Activated CD4-positive, alpha-beta T cell treated with anti-CD3 and anti-CD28 coated beads, Interleukin-2, amount 50 U/mL, for 48 hours (primary cell): ENCODE data around the gene ZNF772.
"Not testable (repeated sequence)": the region's sequence is repeated elsewhere in the genome, so short reads cannot be mapped to it uniquely, and the experiment has no call there.

ENCODE experiments used
- DNase-seq, 2 experiments: peaks; one replicate each; pipeline ENCODE4 v3.0.0-alpha.2; 2020

ZNF772 gene

DNA sequence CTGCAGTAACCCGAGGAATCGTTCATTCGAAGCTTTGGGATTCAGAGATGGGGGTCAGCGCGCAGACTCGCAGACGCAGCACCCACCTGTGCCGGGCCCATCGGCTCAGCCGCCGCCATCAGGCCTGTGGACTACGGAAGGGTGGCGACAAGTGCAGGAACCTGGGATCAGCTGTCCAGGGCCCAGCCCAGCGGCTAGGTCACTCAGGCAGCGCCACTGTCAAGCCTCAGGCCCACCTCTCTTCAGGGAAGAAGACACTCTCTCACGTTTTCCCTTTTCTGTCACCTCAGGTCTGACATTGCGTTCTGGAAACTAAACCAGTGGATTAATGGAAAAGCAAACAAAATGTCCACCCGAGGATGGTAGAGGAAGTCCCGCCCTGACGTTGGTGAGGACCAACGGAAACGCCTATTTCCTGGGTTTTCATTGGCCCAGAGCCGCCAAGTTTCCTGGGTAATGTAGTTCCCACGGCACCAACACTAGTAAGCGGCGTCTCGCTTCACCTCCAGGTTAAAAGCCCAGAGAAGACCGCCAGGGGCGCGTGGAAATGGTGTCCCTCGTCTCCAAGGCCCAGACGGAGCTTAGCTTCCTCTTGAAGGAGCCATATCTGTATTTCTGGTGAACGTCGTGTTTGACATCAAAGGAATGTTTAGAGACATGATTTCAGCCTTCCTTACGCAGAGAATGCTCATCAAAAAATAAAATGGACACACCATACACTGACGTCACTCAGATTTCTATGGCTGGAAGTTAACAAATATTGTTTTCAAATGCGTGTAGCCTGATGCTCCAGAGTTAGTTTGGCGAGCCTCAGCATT lies at the start of gene ZNF772:
ZNF772 (minus strand) TSS at position 376 of the 818 bp plus-strand sequence; CDS start at position 119, 257 bp downstream.
- peak; percentile 87 to 91 for DNase-seq

DNA sequence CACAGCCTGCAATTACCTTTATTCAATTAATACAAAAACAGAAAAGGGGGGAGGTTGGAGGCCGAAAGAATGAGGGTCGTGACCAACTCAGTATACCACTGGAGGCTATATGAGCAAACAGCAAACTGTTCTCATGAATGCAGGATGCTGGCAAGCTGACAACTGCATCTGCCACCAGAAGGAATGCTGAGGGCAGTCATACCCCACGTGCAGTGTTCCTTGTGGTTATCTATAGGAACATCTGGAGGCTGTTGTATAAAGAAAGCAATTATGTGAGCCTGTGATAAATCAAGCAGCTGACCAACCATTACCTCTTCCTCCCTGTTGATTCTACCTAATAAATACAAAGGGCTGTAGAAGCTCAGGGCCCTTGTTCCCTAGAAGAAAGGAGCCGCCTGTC lies 40.7 kb upstream of the ZNF772 start:
- not testable (repeated sequence) for DNase-seq

GRCh38 chr19:57515255-57515654 lies 37.9 kb upstream of the ZNF772 start:
- no peak for DNase-seq

- DNase-seq = peak in 1 of 2 experiments; percentile 9
Measured at GRCh38 chr19:57512845-57513244, 35.5 kb upstream of the ZNF772 start.

DNA sequence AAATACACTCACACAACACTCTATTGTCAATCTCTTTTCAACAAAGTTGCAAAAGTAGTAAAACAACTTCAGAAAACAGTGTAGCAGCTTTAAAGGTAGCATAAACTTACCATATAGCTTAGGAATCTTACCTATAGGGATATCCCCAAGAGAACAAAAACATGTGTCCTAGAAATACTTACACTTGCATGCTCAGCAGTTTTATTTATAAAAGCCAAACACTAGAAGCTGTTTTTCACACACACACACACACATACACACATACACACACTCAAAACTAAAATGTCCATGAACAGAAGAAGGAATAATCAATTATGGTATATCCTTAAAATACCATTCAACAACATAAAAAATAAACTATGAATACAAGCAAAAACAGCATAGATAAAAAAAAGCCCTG lies 34.1 kb upstream of the ZNF772 start:
- DNase-seq = no peak

DNA sequence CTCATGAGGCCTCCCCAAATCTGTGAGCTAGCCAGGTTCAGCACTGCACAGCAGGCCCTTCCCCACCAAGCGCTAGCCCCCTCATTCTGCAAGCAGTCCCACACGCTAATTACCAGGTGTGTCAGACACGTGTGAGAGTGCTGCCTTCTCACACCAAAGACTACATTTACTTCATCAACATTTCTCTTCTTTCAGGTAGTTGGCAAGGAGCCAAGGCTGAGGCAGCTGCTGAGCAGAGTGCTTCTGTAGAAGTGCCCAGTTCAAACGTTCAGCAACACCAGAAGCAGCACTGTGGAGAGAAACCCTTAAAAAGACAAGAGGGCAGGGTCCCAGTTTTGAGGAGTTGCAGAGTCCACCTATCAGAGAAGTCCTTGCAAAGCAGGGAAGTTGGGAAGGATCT lies 28.8 kb upstream of the ZNF772 start:
- DNase-seq = no peak

- DNase-seq = not testable (repeated sequence)
Measured at GRCh38 chr19:57500400-57500799, 23.0 kb upstream of the ZNF772 start.

DNA sequence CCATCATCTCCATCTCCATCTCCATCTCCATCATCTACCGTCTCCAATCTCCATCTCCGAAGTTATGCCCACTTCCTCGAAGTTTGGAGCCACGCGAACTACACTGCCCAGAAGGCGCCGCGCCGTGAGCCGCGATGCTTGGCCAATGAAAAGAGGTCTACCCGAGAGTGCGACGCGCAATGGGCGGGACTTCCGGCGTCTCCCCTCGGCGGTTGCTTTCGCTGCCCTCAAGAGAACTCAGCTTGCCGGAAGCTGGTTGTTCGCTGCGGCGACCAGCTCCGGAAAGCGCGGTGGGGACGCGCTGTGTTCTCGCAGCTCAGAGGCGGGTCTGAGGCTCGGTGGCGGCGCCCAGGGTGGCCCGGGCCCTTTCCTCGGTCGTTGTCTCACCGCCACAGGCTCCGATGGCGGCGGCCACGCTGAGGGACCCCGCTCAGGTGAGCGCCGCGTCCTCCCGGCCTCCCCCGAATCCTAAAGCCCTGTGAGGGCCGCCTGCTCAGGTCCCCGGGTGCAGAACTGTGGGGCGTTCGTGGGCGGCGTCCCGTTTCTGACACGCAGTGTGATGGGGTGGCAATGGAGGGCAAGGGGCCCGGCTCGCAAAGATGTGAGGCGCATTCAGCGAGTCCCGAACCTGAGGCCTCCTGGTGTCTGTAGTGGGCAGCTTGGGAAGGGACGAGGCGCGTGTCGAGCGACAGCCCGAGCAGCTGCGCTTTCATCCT lies 22.5 kb upstream of the ZNF772 start, which contains the start of gene ZNF773:
ZNF773 (plus strand) TSS at position 259 of the 716 bp plus-strand sequence; CDS start at position 402, 143 bp downstream.
- peak; percentile 96 to 97 for DNase-seq

DNA sequence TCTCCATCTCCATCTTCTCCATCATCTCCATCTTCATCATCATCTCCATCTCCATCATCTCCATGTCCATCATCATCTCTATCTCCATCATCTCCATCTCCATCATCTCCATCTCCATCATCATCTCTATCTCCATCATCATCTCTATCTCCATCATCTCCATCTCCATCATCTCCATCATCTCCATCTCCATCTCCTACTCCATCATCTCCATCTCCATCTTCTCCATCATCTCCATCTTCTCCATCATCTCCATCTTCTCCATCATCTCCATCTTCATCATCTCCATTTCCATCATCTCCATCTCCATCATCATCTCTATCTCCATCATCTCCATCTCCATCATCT lies 21.9 kb upstream of the ZNF772 start:
- DNase-seq = not testable (repeated sequence)

GRCh38 chr19:57488299-57488644 lies 10.9 kb upstream of the ZNF772 start:
- not testable (repeated sequence) for DNase-seq

DNA sequence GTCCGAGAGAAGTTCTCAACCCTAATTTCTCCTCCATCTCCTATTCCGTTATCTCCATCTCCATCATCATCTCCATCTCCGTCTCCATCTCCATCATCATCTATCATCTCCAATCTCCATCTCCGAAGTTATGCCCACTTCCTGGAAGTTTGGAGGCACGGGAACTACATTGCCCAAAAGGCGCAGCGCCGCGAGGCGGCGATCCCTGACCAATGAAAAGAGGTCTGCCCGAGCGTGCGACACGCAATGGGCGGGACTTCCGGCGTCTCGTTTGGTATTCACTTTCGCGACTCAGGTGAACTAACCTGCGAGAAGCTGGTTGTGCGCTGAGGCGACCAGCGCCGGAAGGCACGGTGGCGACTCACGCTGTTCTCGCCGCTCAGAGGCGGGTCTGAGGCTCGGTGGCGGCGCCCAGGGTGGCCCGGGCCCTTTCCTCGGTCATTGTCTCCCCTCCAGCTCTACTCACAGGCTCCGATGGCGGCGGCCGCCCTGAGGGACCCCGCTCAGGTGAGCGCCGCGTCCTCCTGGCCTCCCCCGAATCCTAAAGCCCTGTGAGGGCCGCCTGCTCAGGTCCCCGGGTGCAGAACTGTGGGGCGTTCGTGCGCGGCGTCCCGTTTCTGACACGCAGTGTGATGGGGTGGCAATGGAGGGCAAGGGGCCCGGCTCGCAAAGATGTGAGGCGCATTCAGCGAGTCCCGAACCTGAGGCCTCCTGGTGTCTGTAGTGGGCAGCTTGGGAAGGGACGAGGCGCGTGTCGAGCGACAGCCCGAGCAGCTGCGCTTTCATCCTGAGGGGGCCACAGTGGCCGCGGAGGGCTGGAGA lies 10.3 kb upstream of the ZNF772 start, which contains the start of gene ZNF419:
ZNF419 (plus strand) TSS at position 274 of the 822 bp plus-strand sequence; CDS start at position 475, 201 bp downstream.
- DNase-seq = peak; percentile 93 to 95

DNA sequence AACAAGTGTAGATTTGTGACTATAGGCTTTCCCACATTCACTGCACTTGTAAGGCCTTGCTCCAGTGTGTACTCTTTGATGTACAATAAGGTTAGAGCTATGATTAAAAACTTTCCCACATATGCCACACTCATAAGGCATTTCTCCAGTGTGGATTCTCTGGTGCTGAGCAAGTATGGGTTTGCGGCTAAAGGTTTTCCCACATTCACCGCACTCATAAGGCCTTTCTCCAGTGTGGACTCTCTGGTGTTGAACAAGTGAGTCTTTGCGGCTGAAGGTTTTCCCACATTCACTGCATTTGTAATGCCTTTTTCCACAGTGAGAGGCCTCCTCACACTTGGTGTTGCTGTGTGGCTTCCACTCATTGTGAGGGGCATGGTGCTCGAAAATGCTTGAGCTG lies 3.7 kb downstream of the ZNF772 start:
- no peak for DNase-seq

DNA sequence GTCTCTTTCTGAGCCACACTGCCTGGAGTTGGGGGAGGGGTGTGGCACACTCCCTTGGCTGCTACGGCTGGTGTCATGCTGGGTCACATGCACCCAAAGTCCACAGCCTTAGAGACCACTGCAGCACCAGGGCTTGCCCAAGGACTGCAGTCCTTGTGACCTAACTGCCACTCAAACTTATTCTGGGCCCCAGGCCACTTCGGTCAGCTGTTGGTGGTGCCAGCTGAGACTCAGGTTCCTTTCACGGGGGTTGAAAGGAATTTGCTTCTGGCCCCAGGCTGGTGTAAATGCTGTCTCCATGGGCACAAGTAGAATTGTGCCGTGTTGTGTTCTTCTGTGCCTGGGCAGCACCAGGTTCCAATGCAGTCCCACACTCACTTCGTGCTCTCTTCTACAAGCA lies 10.9 kb downstream of the ZNF772 start:
- no peak for DNase-seq

GRCh38 chr19:57465680-57466381 lies 11.5 kb downstream of the ZNF772 start:
- DNase-seq = peak in 1 of 2 experiments; percentile 27

DNA sequence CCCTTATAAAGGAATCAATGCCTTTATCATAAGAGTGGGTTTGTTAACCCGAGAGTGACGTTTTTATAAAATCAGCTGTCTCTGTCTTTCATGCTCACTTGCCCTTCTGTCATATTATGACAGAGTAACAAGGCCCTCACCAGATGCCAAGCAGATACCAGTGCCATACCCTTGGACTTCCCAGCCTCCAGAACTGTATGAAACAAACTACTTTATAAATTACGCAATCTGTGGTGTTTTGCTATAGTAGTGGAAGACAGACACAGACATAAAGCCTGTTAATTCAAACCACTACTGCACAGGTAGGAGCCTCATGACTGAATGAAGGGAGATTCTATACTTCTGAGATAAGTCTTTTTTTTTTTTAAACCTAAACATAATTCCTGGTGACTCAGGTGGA lies 25.1 kb downstream of the ZNF772 start:
- no peak for DNase-seq

DNA sequence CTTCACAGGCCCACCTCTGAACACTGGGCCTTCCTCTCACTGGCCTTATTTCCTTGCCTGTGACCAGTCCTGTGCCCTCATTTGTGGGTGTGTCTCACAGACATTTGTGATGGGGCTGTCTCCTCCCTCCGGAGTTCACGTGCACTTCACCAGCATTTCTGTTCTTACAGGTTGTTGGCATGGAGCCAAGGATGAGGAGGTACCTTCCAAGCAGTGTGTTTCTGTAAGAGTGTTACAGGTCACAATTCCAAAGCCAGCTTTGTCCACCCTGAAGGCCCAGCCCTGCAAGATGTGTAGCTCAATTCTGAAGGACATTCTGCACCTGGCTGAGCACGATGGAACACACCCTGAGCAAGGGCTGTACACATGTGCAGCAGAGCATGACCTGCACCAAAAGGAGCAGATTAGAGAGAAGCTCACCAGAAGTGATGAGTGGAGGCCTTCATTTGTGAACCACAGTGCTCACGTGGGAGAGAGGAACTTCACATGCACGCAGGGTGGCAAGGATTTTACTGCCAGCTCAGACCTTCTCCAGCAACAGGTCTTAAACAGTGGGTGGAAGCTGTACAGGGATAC lies 34.2 kb downstream of the ZNF772 start:
- DNase-seq = no peak

DNA sequence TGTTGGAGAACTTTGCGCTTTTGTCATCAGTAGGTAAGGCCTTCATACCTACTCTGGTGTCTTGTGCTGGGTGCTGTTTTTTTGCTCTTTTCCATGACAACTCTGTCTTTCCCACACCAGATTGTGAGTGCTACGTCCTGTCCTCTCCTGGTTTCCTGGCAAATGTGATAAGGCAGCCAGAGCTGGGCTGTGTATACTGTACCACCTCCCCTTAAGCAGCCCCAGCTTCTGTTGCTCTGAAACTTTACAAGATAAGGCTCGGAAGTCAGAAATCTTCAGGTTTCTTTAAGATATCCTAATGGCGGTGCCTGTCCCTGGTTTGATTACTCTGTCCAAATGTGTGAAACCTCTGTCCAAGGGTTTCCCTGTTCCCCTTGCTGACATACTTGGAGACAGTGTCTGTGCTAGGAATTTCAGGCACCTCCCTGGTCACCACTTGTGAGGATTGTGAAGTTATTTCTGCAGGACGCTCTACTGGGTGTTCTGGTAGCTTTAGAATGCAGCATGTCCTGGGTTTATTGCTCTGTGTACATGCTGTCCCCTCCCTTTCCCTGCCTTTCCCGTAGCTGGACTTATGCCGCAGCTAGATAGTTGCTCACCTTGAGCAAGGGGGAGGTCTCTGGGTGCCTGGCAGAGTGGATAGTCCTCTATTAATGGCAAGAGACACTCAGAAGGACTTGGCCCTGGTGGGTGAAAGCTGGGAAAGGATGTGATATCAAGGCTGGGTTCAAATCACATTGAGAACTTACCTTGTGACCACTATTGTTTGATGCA lies 35.2 kb downstream of the ZNF772 start:
- DNase-seq = no peak

GRCh38 chr19:57438925-57439324 lies 38.4 kb downstream of the ZNF772 start:
- DNase-seq = no peak

DNA sequence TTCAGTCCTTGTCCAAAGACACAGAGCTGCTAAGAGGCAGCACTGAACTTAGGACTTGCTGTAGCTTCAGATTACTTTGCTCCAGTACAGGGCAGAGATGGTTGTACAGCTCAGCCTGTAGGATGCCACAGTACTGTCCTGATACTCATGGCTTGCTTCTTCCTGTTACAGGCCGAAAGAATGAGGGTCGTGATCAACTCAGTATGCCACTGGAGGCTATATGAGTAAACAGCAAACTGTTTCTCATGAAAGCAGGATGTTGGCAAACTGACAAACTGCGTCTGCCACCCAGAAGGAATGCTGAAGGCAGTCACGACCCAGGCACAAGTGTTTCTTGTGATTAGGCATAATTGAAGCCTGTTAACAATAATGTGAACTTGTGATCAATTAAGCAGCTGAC lies 39.4 kb downstream of the ZNF772 start:
- no peak for DNase-seq

DNA sequence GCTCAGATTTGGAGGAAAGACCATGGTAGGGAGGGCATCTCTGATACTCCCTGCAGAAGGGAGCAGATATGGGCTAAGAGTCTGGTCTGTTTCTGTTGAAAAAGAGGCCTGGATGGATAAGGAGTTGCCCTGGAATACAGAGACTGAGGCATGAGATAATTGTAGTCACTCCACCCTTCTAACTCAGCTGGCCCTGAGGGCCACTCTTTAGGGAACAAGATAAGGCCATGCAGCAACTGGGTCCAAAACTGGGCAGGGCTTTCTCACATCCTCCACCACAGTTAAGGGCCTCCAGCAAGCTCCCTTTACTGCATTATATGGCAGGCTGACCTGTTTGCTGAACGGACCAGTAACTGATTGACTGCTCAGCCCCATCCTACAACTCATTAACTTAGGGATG lies 40.9 kb downstream of the ZNF772 start:
- DNase-seq = no peak
